Thymus (tissue), 11 donors: ENCODE measurements around the gene CRTC1. TPM values are rescaled to one million over a fixed set of nuclear protein-coding genes. Genes with fewer than 3 reads are reported as not detected.

Experiments used
- DNase-seq, 9 donors: peaks; one replicate each; pipeline ENCODE4 v3.0.0-alpha.2; 2013; ENCODE audit warnings: low spot score in 9 of 9, low read depth in 6 of 9, missing footprints in 1 of 9
- H3K27ac ChIP-seq, 2 donors: one replicate each; pipeline ENCODE4 v1.5.1; 2013; ENCODE audit warnings: control low read depth in 1 of 2, low read depth in 1 of 2, low read length in 1 of 2, mild to moderate bottlenecking in 1 of 2, moderate library complexity in 1 of 2
- H3K27me3 ChIP-seq, 2 donors: one replicate each; pipeline ENCODE4 v1.5.1; 2013; ENCODE audit warnings: low read length in 1 of 2; ENCODE audit not compliant: control insufficient read depth in 2 of 2, insufficient read depth in 1 of 2
- H3K36me3 ChIP-seq, 2 donors: one replicate each; pipeline ENCODE4 v1.5.1; 2013; ENCODE audit warnings: low read length in 1 of 2, mild to moderate bottlenecking in 1 of 2, moderate library complexity in 1 of 2; ENCODE audit not compliant: control insufficient read depth in 2 of 2, insufficient read depth in 2 of 2
- H3K4me1 ChIP-seq, 2 donors: one replicate each; pipeline ENCODE4 v1.5.1; 2013; ENCODE audit warnings: low read length in 2 of 2; ENCODE audit not compliant: control insufficient read depth in 2 of 2, insufficient read depth in 2 of 2
- H3K4me3 ChIP-seq, 2 donors: one replicate each; pipeline ENCODE4 v1.5.1; 2013; ENCODE audit warnings: low read length in 2 of 2, control low read depth in 1 of 2, mild to moderate bottlenecking in 1 of 2
- H3K9me3 ChIP-seq, 2 donors: one replicate each; pipeline ENCODE4 v1.5.1; 2013; ENCODE audit warnings: low read length in 1 of 2, mild to moderate bottlenecking in 1 of 2; ENCODE audit not compliant: control insufficient read depth in 2 of 2, insufficient read depth in 1 of 2
- WGBS: extraction: QIAGEN DNeasy Blood & Tissue Kit; methylation state at CpG from one replicate; pipeline ENCODE4 v1.1.7; 2013; 5-methylcytosine and 5-hydroxymethylcytosine counted together
- polyA plus RNA-seq: library from polyadenylated mRNA; stranded (reverse); fragments of 200-250 nt; gene quantifications from one replicate; pipeline ENCODE4 v1.2.3, GENCODE V29; 2013
- total RNA-seq: library from RNA; stranded (reverse); fragments of 120-200 nt; gene quantifications from one replicate; pipeline ENCODE4 v1.2.4, GENCODE V29; 2013
- donor health status: healthy.

CRTC1 gene
- total and polyA plus RNA-seq, 2 donors, result 1.2 to 9.7 TPM

DNA sequence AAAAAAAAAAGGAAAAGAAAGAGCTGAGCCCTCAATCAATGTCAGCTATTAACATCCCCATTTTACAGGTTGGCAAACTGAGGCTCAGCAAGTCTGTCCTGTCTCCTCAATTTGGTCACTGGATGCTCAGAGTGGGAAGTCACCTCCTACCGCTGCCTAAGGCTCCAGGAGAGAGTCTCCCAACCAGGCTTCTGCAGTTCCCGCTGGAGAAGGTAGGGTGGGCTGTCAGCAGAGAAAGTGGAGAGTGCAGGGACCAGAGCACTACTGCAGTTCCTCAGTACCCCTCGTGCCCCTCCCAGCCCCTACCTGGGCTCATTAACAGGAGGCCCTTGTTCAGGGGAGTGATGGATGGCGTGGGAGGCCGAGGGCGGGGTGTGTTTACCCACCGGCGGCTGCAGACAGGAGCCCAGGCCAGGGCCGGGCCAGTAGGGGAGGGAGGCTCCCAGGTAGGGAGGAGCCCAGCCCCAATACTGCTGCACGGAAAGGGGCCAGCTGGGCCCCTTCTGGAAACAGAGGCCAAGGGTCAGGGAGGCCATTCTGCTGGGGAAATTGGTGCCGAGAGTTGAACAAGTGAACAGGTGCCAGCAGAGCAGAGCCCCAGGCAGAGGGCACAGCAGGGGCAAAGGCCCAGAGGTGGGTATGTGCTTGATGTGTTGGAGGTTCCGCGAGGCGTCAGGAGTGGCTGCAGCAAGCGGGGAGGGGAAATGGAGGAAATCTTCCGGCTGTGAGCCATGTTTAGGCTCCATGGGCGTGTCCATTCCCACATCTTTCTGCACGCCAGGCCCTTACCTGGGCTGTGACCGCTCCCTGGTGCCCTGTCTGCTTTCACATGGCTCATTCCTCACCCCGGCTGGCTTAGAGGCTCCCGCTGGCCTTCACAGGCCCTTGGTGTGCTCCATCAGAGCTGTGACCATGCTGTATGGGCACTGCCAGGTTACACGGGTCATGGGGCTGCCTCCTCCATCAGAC is 115.2 kb downstream of the CRTC1 start:
- H3K9me3 ChIP-seq, result no peaks in the 10 kb centered on the region
- peaks cover 0 to 3% of the 10 kb centered on the region in 2 donors for H3K4me1 ChIP-seq
- no peak for DNase-seq
- no peak overlapping the region for H3K27ac ChIP-seq
- no peak overlapping the region for H3K4me3 ChIP-seq
- no peaks in the 10 kb centered on the region for H3K36me3 ChIP-seq
- H3K27me3 ChIP-seq, result peaks cover 15 to 72% of the 10 kb centered on the region in 2 donors
- WGBS, result 59% methylated on average over 22 of the region's 22 CpGs

DNA sequence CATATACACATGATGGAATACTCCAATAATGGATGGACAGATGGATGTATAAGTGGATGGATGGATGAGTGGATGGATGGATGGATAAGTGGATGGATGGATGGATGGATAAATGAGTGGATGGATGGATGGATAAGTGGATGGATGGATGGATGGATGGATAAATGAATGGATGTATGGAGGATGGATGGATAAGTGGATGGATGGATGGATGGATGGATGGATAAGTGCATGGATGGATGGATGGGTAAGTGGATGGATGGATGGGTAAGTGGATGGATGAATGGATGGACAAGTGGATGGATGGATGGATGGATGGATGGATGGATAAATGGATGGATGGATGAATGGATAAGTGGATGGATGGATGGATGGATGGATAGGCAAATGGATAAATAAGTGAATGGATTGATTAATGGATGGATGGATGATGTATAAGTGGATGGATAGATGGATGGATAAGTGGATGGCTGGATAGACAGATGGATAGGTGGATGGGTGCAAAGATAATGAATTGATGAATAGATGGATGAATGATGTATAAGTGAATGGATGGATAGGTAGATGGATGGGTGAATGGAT is 116.0 kb downstream of the CRTC1 start:
- Histone ChIP-seq H3K4me1 (peaks cover 0 to 3% of the 10 kb centered on the region in 2 donors), H3K27me3 (peaks cover 10 to 67% of the 10 kb centered on the region in 2 donors), H3K9me3 (no peaks in the 10 kb centered on the region), H3K36me3 (no peaks in the 10 kb centered on the region), H3K27ac (no peak overlapping the region), H3K4me3 (no peak overlapping the region)
- DNase-seq, result no peak

DNA sequence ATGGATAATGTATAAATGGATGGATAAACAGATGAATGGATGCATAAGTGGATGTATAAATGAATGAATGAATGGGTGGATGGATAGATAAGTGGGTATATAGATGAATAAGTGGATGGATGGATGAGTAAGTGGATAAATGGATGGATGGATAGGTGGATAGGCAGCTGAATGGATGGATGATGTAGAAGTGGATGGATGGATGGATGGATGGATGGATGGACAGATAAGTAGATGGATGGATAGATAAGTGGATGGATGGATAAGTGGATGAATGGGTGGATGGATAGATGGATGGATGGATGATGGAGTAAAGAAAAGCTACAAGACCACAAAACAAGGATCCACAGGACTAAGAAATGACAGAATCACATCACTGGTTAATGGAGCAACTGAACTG is 116.6 kb downstream of the CRTC1 start:
- DNase-seq, result no peak
- Histone ChIP-seq H3K4me1 (peaks cover 0 to 3% of the 10 kb centered on the region in 2 donors), H3K4me3 (no peak overlapping the region), H3K27me3 (peaks cover 5 to 62% of the 10 kb centered on the region in 2 donors), H3K27ac (no peak overlapping the region), H3K36me3 (no peaks in the 10 kb centered on the region), H3K9me3 (no peaks in the 10 kb centered on the region)

DNA sequence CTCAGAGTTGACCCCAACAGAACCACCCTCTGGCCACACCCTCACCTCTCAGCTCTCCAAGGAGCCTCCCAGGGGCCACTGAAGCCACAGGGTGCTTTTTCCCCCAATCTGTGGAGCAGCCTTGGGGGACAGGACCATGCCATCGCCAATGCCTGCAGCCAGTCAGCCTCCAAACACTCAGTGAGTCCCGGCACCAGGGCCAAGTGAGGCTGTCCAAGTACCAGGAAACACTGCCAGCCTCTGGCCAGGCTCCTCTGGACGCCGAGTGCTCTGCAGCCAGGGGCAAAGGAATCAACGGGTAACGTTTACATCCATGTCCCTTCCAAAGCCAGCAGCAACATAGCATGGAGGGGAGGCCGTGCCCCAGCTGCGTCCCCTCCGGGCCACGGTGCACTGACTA is 117.2 kb downstream of the CRTC1 start:
- peaks cover 0 to 2% of the 10 kb centered on the region in 2 donors for H3K4me1 ChIP-seq
- 86% methylated on average over 10 of the region's 10 CpGs for WGBS
- no peak overlapping the region for H3K4me3 ChIP-seq
- peaks cover under 1 to 56% of the 10 kb centered on the region in 2 donors for H3K27me3 ChIP-seq
- H3K27ac ChIP-seq, result no peak overlapping the region
- DNase-seq, result no peak
- no peaks in the 10 kb centered on the region for H3K9me3 ChIP-seq
- H3K36me3 ChIP-seq, result no peaks in the 10 kb centered on the region

DNA sequence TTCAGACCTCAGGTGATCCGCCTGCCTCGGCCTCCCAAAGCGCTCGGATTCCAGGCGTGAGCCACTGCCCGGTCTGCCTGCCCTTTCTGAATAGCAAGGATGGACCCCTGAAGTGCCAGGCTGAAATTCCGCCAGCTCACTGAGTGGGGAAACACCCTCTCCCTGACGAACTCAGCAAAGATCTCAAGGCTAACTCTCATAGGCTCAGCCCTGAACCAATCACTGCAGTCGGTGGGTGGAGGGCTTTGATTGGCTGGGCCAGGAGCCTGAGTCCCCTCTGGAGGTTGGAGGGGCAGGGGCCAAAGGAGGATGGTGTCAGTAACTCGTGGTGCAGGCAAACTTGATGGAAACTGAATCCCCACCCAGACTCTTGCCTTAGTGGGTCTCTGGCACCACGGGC is 118.9 kb downstream of the CRTC1 start:
- WGBS, result 77% methylated on average over 11 of the region's 11 CpGs
- Histone ChIP-seq H3K27ac (no peak overlapping the region), H3K9me3 (no peaks in the 10 kb centered on the region), H3K27me3 (peaks cover 0 to 41% of the 10 kb centered on the region in 2 donors), H3K4me1 (no peaks in the 10 kb centered on the region), H3K36me3 (no peaks in the 10 kb centered on the region), H3K4me3 (no peak overlapping the region)
- no peak for DNase-seq

DNA sequence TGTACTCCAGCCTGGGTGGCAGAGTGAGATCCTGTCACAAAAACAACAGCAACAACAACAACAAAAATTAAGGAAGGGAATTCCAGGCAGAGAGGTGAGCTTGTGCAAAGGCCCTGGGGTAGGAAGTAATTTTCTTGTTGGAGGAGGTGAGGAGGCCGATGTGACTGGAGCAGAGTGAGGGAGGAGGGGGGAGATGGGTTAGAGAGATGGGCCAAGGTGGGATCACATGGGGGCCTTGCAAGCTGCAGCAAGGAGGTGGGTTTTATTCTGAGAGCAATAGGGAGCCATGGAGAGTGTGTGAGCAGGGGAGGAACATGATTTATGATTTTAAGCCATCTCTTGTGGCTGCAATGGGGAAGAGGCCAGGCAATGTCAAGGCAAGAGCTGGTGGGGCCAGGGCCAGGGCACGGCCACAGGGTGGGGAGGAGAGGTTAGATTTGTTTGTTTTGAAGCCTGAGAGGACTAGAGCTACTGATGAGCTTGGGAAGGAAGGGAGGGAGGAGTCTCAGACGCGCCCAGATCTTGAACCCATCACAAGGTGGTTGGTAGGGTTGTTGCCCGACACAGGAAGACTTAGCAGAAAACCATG is 120.2 kb downstream of the CRTC1 start:
- no peaks in the 10 kb centered on the region for H3K36me3 ChIP-seq
- H3K27ac ChIP-seq, result no peak overlapping the region
- peaks cover 0 to 39% of the 10 kb centered on the region in 2 donors for H3K27me3 ChIP-seq
- 93% methylated on average over 5 of the region's 5 CpGs for WGBS
- DNase-seq, result no peak
- no peak overlapping the region for H3K4me3 ChIP-seq
- no peaks in the 10 kb centered on the region for H3K9me3 ChIP-seq
- no peaks in the 10 kb centered on the region for H3K4me1 ChIP-seq

DNA sequence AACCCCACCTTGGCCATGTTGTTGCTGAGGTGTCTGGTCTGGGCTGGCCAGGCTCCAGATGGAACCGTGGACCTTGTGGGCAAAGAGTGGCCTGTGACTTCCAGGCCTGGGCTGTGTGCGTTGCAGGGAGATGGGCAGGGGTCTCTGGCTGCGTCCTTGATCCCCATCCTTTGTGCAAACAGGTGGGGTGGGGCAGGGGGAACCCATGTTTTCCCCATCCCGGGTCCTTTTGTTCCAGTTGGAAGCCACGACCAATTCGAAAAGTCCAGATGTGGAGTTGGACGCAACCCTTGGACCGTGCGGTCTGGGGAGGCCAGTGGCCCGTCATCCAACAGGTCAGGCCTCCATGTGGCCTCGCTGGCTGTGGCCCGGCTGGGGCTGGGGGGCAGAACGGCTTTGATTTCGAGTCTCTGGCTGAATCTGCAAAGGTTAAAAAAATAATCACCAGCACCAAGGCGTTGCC is 120.7 kb downstream of the CRTC1 start:
- no peaks in the 10 kb centered on the region for H3K4me1 ChIP-seq
- no peak for DNase-seq
- H3K27me3 ChIP-seq, result peaks cover 0 to 37% of the 10 kb centered on the region in 2 donors
- H3K36me3 ChIP-seq, result no peaks in the 10 kb centered on the region
- no peak overlapping the region for H3K27ac ChIP-seq
- WGBS, result 97% methylated on average over 15 of the region's 15 CpGs
- H3K4me3 ChIP-seq, result no peak overlapping the region
- H3K9me3 ChIP-seq, result no peaks in the 10 kb centered on the region

DNA sequence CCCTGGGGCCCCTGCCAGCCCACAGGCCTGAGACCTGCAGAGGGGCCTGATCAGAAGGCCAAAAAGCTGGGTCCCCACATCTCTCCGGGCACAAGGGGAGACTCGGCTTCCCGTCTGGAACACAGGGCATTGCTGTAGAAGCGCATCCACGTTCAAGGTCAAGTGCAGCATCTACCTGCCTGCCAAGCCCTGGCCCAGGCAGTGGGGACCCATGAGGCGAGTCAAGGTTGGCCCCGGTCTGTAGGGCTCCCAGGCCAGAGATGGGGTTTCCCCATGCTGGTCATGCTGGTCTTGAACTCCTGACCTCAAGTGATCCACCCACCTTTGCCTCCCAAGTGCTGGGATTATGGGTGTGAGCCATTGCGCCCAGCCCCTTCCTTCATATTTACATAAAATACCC is 121.2 kb downstream of the CRTC1 start:
- Histone ChIP-seq H3K36me3 (no peaks in the 10 kb centered on the region), H3K4me1 (no peaks in the 10 kb centered on the region), H3K27me3 (peaks cover 0 to 41% of the 10 kb centered on the region in 2 donors), H3K4me3 (no peak overlapping the region), H3K27ac (no peak overlapping the region), H3K9me3 (no peaks in the 10 kb centered on the region)
- no peak for DNase-seq
- 99% methylated on average over 8 of the region's 8 CpGs for WGBS

DNA sequence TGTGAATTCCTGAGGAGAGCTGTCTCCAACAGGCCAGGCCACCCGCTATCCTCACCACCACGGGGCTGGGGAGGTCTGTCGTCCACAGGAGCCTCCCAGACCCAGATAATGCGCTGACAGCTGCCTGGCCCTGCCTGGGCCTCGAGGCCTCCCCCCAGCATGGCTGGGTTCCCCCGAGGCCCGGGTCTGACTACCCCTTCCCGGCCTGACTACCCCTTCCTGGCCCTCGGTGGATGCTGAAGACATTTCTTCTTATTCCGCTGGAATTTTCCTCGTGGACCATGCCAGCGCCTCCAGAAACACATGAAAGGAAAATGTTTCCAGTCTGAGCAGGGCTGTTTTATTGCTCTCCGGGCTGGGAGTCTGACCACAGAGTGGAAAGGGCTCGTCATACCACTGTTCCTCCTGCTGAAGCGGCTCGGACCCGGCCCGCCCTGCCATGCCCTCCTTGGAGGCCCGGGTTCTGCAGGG is 124.4 kb downstream of the CRTC1 start:
- Histone ChIP-seq H3K9me3 (no peaks in the 10 kb centered on the region), H3K4me1 (no peaks in the 10 kb centered on the region), H3K27ac (no peak overlapping the region), H3K4me3 (no peak overlapping the region), H3K27me3 (peaks cover 0 to 40% of the 10 kb centered on the region in 2 donors), H3K36me3 (no peaks in the 10 kb centered on the region)
- DNase-seq, result no peak
- WGBS, result 91% methylated on average over 19 of the region's 19 CpGs
